ENCODE data around the gene EXD3. TPM values are rescaled to one million over a fixed set of nuclear protein-coding genes. Genes with fewer than 3 reads are reported as not detected.

EXD3 gene
- total and polyA plus RNA-seq, 4 donors, result 8.6 to 30.5 (median 19.5) TPM

- Histone ChIP-seq H3K36me3 (ENCODE audit: control insufficient read depth in 4 of 4, insufficient read depth in 4 of 4, low read length in 4 of 4) (no peaks in the 10 kb centered on the region), H3K4me3 (no peak overlapping the region), H3K9me3 (ENCODE audit: control insufficient read depth in 4 of 4, insufficient read depth in 3 of 4, low read length in 3 of 4) (peaks cover 0 to 14% (median 7%) of the 10 kb centered on the region in 4 donors), H3K27ac (ENCODE audit: low read depth in 1 of 2, low read length in 1 of 2) (no peak overlapping the region), H3K9ac (ENCODE audit: insufficient read depth in 1 of 2, low read length in 2 of 2) (no peak overlapping the region), H3K27me3 (ENCODE audit: control insufficient read depth in 3 of 3, insufficient read depth in 3 of 3, low read length in 2 of 3) (no peaks in the 10 kb centered on the region), H3K4me1 (ENCODE audit: control insufficient read depth in 5 of 5, insufficient read depth in 5 of 5, low read length in 5 of 5) (peaks cover 0 to 2% (median 0%) of the 10 kb centered on the region in 5 donors)
- 94% methylated on average over 5 of the region's 5 CpGs; no CpG with 5 or more reads in 1 of the 2 donors for WGBS, 2 donors
- no peak for ATAC-seq (ENCODE audit: insufficient read depth, low FRiP score)
- no peak for DNase-seq
- TF ChIP-seq CTCF (IDR thresholded peaks at IDR 0.05; ENCODE audit: control extremely low read depth, extremely low read depth), result no peak
Observed at GRCh38 chr9:137359850-137360249, 63.1 kb downstream of the EXD3 start.

GRCh38 chr9:137358126-137358525, 64.8 kb downstream of the EXD3 start:
- peaks cover 0 to 9% (median 0%) of the 10 kb centered on the region in 5 donors for H3K4me1 ChIP-seq (ENCODE audit: control insufficient read depth in 5 of 5, insufficient read depth in 5 of 5, low read length in 5 of 5)
- TF ChIP-seq CTCF (IDR thresholded peaks at IDR 0.05; ENCODE audit: control extremely low read depth, extremely low read depth), result no peak
- H3K9ac ChIP-seq (ENCODE audit: insufficient read depth in 1 of 2, low read length in 2 of 2), result no peak overlapping the region
- DNase-seq, result no peak
- H3K36me3 ChIP-seq (ENCODE audit: control insufficient read depth in 4 of 4, insufficient read depth in 4 of 4, low read length in 4 of 4), result no peaks in the 10 kb centered on the region
- H3K27ac ChIP-seq (ENCODE audit: low read depth in 1 of 2, low read length in 1 of 2), result no peak overlapping the region
- H3K9me3 ChIP-seq (ENCODE audit: control insufficient read depth in 4 of 4, insufficient read depth in 3 of 4, low read length in 3 of 4), result peaks cover 0 to 14% (median 7%) of the 10 kb centered on the region in 4 donors
- no peak for ATAC-seq (ENCODE audit: insufficient read depth, low FRiP score)
- WGBS, 2 donors, result 95 to 98% methylated on average over 10 of the region's 10 CpGs
- H3K27me3 ChIP-seq (ENCODE audit: control insufficient read depth in 3 of 3, insufficient read depth in 3 of 3, low read length in 2 of 3), result no peaks in the 10 kb centered on the region
- H3K4me3 ChIP-seq, result no peak overlapping the region

GRCh38 chr9:137357166-137357565, 65.8 kb downstream of the EXD3 start:
- Histone ChIP-seq H3K9me3 (ENCODE audit: control insufficient read depth in 4 of 4, insufficient read depth in 3 of 4, low read length in 3 of 4) (peaks cover 0 to 14% (median 7%) of the 10 kb centered on the region in 4 donors), H3K4me3 (no peak overlapping the region), H3K27me3 (ENCODE audit: control insufficient read depth in 3 of 3, insufficient read depth in 3 of 3, low read length in 2 of 3) (no peaks in the 10 kb centered on the region), H3K27ac (ENCODE audit: low read depth in 1 of 2, low read length in 1 of 2) (no peak overlapping the region), H3K4me1 (ENCODE audit: control insufficient read depth in 5 of 5, insufficient read depth in 5 of 5, low read length in 5 of 5) (peaks cover 0 to 17% (median 0%) of the 10 kb centered on the region in 5 donors), H3K9ac (ENCODE audit: insufficient read depth in 1 of 2, low read length in 2 of 2) (no peak overlapping the region), H3K36me3 (ENCODE audit: control insufficient read depth in 4 of 4, insufficient read depth in 4 of 4, low read length in 4 of 4) (no peaks in the 10 kb centered on the region)
- DNase-seq (no peak), ATAC-seq (ENCODE audit: insufficient read depth, low FRiP score) (no peak)
- no peak for TF ChIP-seq CTCF (IDR thresholded peaks at IDR 0.05; ENCODE audit: control extremely low read depth, extremely low read depth)
- 89 to 92% methylated on average over 4 of the region's 4 CpGs for WGBS, 2 donors

Measured in lung (tissue), 12 donors.